Upper lobe of left lung (tissue), 6 donors: ENCODE data around the gene NOTCH3. TPM values are rescaled to one million over a fixed set of nuclear protein-coding genes. Genes with fewer than 3 reads are reported as not detected.

Experiments used
- ATAC-seq, 2 donors: fragments of 200-7000 bp; cut with Tn5 transposase; one replicate each; pipeline ENCODE4 v1.9.1; 2022; ENCODE audit warnings: mild to moderate bottlenecking in 2 of 2, moderate library complexity in 2 of 2; ENCODE audit not compliant: low FRiP score in 2 of 2
- DNase-seq, 2 donors: peaks; one replicate each; pipeline ENCODE4 v3.0.0-alpha.2; 2019 to 2020
- H3K27ac ChIP-seq, 4 donors: fragments of 200-600 bp; sonication (generic); one replicate each; pipeline ENCODE4 v1.5.1; 2016 to 2019
- H3K27me3 ChIP-seq, 4 donors: fragments of 200-600 bp; sonication (generic); one replicate each; pipeline ENCODE4 v1.5.1; 2017 to 2019
- H3K36me3 ChIP-seq, 4 donors: fragments of 200-600 bp; sonication (generic); one replicate each; pipeline ENCODE4 v1.5.1; 2016 to 2019
- H3K4me1 ChIP-seq, 4 donors: fragments of 200-600 bp; sonication (generic); one replicate each; pipeline ENCODE4 v1.5.1; 2018 to 2019
- H3K4me3 ChIP-seq, 4 donors: fragments of 200-600 bp; sonication (generic); one replicate each; pipeline ENCODE4 v1.5.1; 2017 to 2019; ENCODE audit warnings: mild to moderate bottlenecking in 2 of 4, moderate library complexity in 1 of 4
- H3K9me3 ChIP-seq, 4 donors: fragments of 200-600 bp; sonication (generic); one replicate each; pipeline ENCODE4 v1.5.1; 2018 to 2019
- EP300 ChIP-seq, 4 donors: sonication (generic); formaldehyde crosslinking; IDR thresholded peaks; one replicate each; pipeline ENCODE4 v1.5.1; 2017; ENCODE audit warnings: antibody characterized with exemption in 4 of 4, control low read depth in 2 of 4
- POLR2A ChIP-seq, 4 donors: fragments of 450-650 bp; IDR thresholded peaks; one replicate each; pipeline ENCODE4 v1.5.1; 2016 to 2017; ENCODE audit warnings: antibody characterized with exemption in 4 of 4, mild to moderate bottlenecking in 2 of 4
- POLR2AphosphoS5 ChIP-seq, 2 donors: sonication (generic); formaldehyde crosslinking; IDR thresholded peaks; one replicate each; pipeline ENCODE4 v1.5.1; 2017; ENCODE audit warnings: antibody characterized with exemption in 2 of 2
- WGBS, 2 donors: methylation state at CpG; one replicate each; pipeline ENCODE4 v1.1.5; 2017 to 2018; 5-methylcytosine and 5-hydroxymethylcytosine counted together
- total RNA-seq, 6 donors: library from RNA; depleted of rRNA in 4 of 6; stranded (reverse); fragments of >200 nt in 4 of 6; gene quantifications; one replicate each; pipeline versions ENCODE4 v1.1.0 to v1.2.1, GENCODE V29; 2016 to 2021
- TF ChIP-seq, protein P1 (sequence below), 6 experiments: fragments of 450-650 bp in 4 of 6; fragments of 200-600 bp in 2 of 6; sonication (generic) in 2 of 6; IDR thresholded peaks; one replicate each; pipeline ENCODE4 v1.5.1; 2016 to 2019; ENCODE audit warnings: antibody characterized with exemption in 6 of 6
- donor health status: DM: no; HTN: no; CAD: no; lungs with moderate emphysema.
- donor health status: DM: no; HTN: yes; CAD: no; lungs with severe emphysema.

Gene NOTCH3
- total RNA-seq, 6 donors from 2014 or later = 23.9 to 56.6 (median 43.1) TPM

DNA sequence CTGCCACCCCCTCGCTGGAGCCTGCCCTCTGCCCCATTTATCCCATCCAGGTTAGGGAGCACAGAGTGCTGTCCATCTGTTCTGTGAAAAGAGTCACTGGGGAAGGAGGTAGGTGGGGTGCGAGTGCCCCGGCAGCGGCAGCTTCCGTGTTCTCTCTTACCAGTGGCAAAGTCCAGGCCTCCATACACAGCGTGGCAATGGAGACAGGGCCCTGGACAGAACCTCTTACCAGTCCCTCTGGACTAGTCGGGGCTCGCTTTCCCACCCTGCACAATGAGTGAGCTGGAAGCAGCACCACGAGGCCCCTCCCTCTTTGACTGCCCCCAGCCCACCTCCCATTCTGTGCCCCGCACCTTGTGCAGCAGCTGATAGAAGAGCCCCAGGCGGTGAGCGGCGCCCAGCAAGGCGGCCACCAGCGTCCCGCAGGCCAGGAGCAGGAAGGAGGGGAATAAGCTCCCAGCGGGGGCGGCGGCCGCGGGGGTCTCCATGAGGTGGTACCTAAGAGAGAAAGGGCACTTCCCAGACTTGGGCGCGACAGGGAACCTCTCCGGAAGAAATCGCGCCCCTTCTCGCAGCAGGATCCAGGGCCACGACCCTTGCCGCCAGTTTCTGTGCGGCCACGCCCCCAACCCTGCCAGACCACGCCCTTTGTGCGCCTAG lies 76.1 kb downstream of the NOTCH3 start:
- TF ChIP-seq EP300 (IDR thresholded peaks at IDR 0.05) (no peak), POLR2A (IDR thresholded peaks at IDR 0.05) (no peak), POLR2AphosphoS5 (IDR thresholded peaks at IDR 0.05) (no peak)
- TF ChIP-seq, protein P1, sequence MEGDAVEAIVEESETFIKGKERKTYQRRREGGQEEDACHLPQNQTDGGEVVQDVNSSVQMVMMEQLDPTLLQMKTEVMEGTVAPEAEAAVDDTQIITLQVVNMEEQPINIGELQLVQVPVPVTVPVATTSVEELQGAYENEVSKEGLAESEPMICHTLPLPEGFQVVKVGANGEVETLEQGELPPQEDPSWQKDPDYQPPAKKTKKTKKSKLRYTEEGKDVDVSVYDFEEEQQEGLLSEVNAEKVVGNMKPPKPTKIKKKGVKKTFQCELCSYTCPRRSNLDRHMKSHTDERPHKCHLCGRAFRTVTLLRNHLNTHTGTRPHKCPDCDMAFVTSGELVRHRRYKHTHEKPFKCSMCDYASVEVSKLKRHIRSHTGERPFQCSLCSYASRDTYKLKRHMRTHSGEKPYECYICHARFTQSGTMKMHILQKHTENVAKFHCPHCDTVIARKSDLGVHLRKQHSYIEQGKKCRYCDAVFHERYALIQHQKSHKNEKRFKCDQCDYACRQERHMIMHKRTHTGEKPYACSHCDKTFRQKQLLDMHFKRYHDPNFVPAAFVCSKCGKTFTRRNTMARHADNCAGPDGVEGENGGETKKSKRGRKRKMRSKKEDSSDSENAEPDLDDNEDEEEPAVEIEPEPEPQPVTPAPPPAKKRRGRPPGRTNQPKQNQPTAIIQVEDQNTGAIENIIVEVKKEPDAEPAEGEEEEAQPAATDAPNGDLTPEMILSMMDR (IDR thresholded peaks at IDR 0.05) = no peak
- DNase-seq (peak in 1 of 2 donors; percentile 94), ATAC-seq (peak; percentile 3 to 4)
- Histone ChIP-seq H3K27ac (peak overlapping the region; percentile 88 to 95 (median 92)), H3K4me1 (peaks cover 12 to 26% (median 17%) of the 10 kb centered on the region in 4 donors), H3K36me3 (peaks cover 1 to 29% (median 21%) of the 10 kb centered on the region in 4 donors), H3K9me3 (no peaks in the 10 kb centered on the region), H3K27me3 (no peaks in the 10 kb centered on the region), H3K4me3 (peak overlapping the region; percentile 60 to 98 (median 80))
- WGBS, 2 donors = 4 to 19% methylated on average over 9 to 32 of the region's 33 CpGs

DNA sequence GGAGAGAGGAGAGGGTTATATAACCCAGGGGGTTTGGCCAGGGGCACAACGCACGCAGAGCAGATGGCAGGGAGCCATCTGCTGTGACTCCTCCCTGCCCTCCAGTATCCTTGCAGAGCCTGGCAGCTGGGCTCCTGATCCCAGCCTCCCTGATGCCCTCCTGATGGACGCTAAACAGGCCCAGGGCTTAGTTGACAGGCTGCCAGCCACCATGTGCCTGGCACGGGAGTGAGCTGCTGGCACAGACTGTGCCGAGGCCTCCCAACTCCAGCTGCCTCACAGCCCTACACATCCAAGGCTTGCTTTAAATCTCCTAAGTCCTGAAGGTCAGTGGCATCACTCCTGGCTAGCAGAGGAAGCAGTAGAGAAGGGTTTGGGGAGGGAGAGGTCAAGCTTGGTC lies 76.9 kb downstream of the NOTCH3 start:
- WGBS, 2 donors = 32% methylated on average over 5 of the region's 5 CpGs; no CpG with 5 or more reads in 1 of the 2 donors
- Histone ChIP-seq H3K36me3 (peaks cover 4 to 37% (median 29%) of the 10 kb centered on the region in 4 donors), H3K27me3 (no peaks in the 10 kb centered on the region), H3K4me1 (peaks cover 12 to 26% (median 17%) of the 10 kb centered on the region in 4 donors), H3K27ac (peak overlapping the region; percentile 26 to 95 (median 89)), H3K9me3 (no peaks in the 10 kb centered on the region), H3K4me3 (peak overlapping the region in 2 of 4 donors; percentile 60 to 75)
- ATAC-seq (no peak), DNase-seq (no peak)
- TF ChIP-seq POLR2A (IDR thresholded peaks at IDR 0.05) = no peak

DNA sequence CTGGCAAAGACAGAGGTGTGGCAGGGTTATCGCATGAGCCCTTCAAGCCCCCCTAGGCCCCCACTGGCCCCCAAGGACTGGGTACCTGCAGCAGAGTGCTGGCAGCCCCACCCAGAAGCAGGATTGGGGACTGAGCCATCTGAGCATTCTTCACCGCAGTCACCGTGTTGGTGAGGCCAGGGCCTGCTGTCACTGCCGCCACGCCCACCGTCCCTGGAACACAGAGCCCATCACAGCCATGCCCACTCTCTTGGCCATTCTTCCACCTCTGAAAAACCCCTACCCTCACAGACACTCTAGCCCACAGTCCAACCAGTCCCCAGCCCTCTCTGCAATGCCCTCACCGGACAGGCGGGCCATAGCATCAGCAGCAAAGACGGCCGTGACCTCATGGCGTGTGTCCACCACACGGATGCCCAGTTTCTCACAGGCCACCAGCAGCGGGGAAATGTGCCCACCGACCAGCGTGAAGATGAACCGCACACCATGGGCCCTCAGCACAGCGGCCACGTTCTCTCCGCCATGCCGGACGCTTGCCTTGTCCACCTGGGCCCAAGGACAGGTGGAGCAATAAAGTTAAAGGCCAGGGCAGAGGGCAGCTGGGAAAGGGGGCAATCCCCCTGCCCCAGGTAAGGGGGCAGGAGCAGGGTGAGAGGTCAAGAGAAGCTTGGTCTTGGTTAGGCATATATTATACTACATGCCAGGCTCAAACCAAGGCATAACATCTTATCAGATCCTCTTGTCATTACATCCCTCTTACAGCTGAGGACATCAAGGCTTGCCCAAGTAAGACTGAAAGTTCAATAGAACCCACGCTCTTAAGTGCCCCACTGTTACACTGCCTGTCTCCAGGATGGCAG lies 77.5 kb downstream of the NOTCH3 start:
- H3K27me3 ChIP-seq = no peaks in the 10 kb centered on the region
- WGBS, 2 donors = 91 to 95% methylated on average over 13 to 22 of the region's 22 CpGs
- peak overlapping the region in 2 of 4 donors; percentile 88 to 95 for H3K27ac ChIP-seq
- peaks cover 4 to 43% (median 34%) of the 10 kb centered on the region in 4 donors for H3K36me3 ChIP-seq
- H3K4me1 ChIP-seq = peaks cover 12 to 26% (median 17%) of the 10 kb centered on the region in 4 donors
- DNase-seq = no peak
- TF ChIP-seq POLR2AphosphoS5 (IDR thresholded peaks at IDR 0.05) = no peak
- TF ChIP-seq EP300 (IDR thresholded peaks at IDR 0.05) = no peak
- TF ChIP-seq POLR2A (IDR thresholded peaks at IDR 0.05) = no peak
- TF ChIP-seq, protein P1 (IDR thresholded peaks at IDR 0.05) = no peak
- H3K9me3 ChIP-seq = no peaks in the 10 kb centered on the region
- no peak overlapping the region for H3K4me3 ChIP-seq
- no peak for ATAC-seq

GRCh38 chr19:15122331-15123030 lies 78.3 kb downstream of the NOTCH3 start:
- TF ChIP-seq, protein P1 (IDR thresholded peaks at IDR 0.05) = no peak
- TF ChIP-seq EP300 (IDR thresholded peaks at IDR 0.05) (no peak), POLR2A (IDR thresholded peaks at IDR 0.05) (no peak), POLR2AphosphoS5 (IDR thresholded peaks at IDR 0.05) (no peak)
- DNase-seq (peak in 1 of 2 donors; percentile 71), ATAC-seq (no peak)
- Histone ChIP-seq H3K27ac (no peak overlapping the region), H3K9me3 (no peaks in the 10 kb centered on the region), H3K4me1 (peaks cover 12 to 26% (median 17%) of the 10 kb centered on the region in 4 donors), H3K4me3 (no peak overlapping the region), H3K36me3 (peaks cover 6 to 50% (median 41%) of the 10 kb centered on the region in 4 donors), H3K27me3 (no peaks in the 10 kb centered on the region)
- WGBS, 2 donors = 97 to 99% methylated on average over 21 of the region's 21 CpGs
